AG08395 (cell line): ENCODE results near the gene SLC15A1.

Source experiments
- DNase-seq: peaks from one replicate; pipeline ENCODE4 v3.0.0; 2012; ENCODE audit warnings: mixed read lengths, low spot score

Gene SLC15A1

GRCh38 chr13:98752467-98753290 is at the start of gene SLC15A1:
TSS of gene SLC15A1 (minus strand) at chr13:98752672. CDS start at chr13:98752598, 74 bp downstream.
- DNase-seq: no peak

GRCh38 chr13:98801626-98802418 is 49.4 kb upstream of the SLC15A1 start:
- no peak for DNase-seq

GRCh38 chr13:98800078-98800477 is 47.6 kb upstream of the SLC15A1 start:
- DNase-seq: no peak

- DNase-seq: peak; percentile 67
Measured at GRCh38 chr13:98798849-98799645, 46.6 kb upstream of the SLC15A1 start.

- no peak for DNase-seq
Measured at GRCh38 chr13:98797456-98797855, 45.0 kb upstream of the SLC15A1 start.

GRCh38 chr13:98796798-98797197 is 44.3 kb upstream of the SLC15A1 start:
- DNase-seq: no peak

GRCh38 chr13:98796191-98796590 is 43.7 kb upstream of the SLC15A1 start:
- DNase-seq: no peak

GRCh38 chr13:98795220-98795619 is 42.7 kb upstream of the SLC15A1 start:
- DNase-seq: no peak

- DNase-seq: no peak
Measured at GRCh38 chr13:98794498-98794897, 42.0 kb upstream of the SLC15A1 start.

GRCh38 chr13:98792785-98793495 is 40.5 kb upstream of the SLC15A1 start:
- DNase-seq: no peak

- no peak for DNase-seq
Measured at GRCh38 chr13:98792321-98792720, 39.8 kb upstream of the SLC15A1 start.

- DNase-seq: no peak
Measured at GRCh38 chr13:98791611-98792010, 39.1 kb upstream of the SLC15A1 start.

GRCh38 chr13:98787996-98788395 is 35.5 kb upstream of the SLC15A1 start:
- DNase-seq: no peak

GRCh38 chr13:98787173-98787572 is 34.7 kb upstream of the SLC15A1 start:
- DNase-seq: no peak

GRCh38 chr13:98786023-98786422 is 33.6 kb upstream of the SLC15A1 start:
- DNase-seq: no peak

- DNase-seq: no peak
Measured at GRCh38 chr13:98785405-98785804, 32.9 kb upstream of the SLC15A1 start.

- no peak for DNase-seq
Measured at GRCh38 chr13:98784666-98785065, 32.2 kb upstream of the SLC15A1 start.

GRCh38 chr13:98783856-98784478 is 31.5 kb upstream of the SLC15A1 start:
- DNase-seq: no peak

- no peak for DNase-seq
Measured at GRCh38 chr13:98782654-98783053, 30.2 kb upstream of the SLC15A1 start.

- DNase-seq: no peak
Measured at GRCh38 chr13:98781905-98782304, 29.4 kb upstream of the SLC15A1 start.

GRCh38 chr13:98781470-98781869 is 29.0 kb upstream of the SLC15A1 start:
- DNase-seq: no peak
